ENCODE data around the gene SUSD4.

- TF ChIP-seq FOXM1 (IDR thresholded peaks at IDR 0.05; ENCODE audit: low read depth), result no peak
- TF ChIP-seq RFX5 (IDR thresholded peaks at IDR 0.05; ENCODE audit: low read length), result no peak
- no peak for TF ChIP-seq ZBTB33 (IDR thresholded peaks at IDR 0.05; ENCODE audit: borderline replicate concordance, low read depth)
- no peak for TF ChIP-seq SMC3 (IDR thresholded peaks at IDR 0.05; ENCODE audit: low read depth, low read length)
- TF ChIP-seq CHD2 (IDR thresholded peaks at IDR 0.05; ENCODE audit: low read length, partially characterized antibody), result no peak
- TF ChIP-seq GATA2 (CRISPR knock-in tag; IDR thresholded peaks at IDR 0.05), result no peak
- no peak for TF ChIP-seq EZH2phosphoT487 (IDR thresholded peaks at IDR 0.05; ENCODE audit: borderline replicate concordance, low read depth)
- TF ChIP-seq RAD21 (IDR thresholded peaks at IDR 0.05; ENCODE audit: low read length), result no peak
Measured at GRCh38 chr1:223176437-223176836, 187.5 kb downstream of the SUSD4 start.

All from SK-N-SH (cell line).